ENCODE results near the gene TNS3.
A peak's percentile ranks its signal among the peaks of the same experiment; 100 is the strongest.

Gene TNS3

GRCh38 chr7:47492716-47493325, 89.1 kb downstream of the TNS3 start:
- Histone ChIP-seq H3K27me3 (ENCODE audit: insufficient read depth, low read length) (no peaks in the 10 kb centered on the region), H3K4me3 (ENCODE audit: low read depth, low read length) (no peak overlapping the region), H3K79me2 (ENCODE audit: control insufficient read depth, insufficient read depth, low read length, unreplicated experiment) (peaks cover 28% of the 10 kb centered on the region), H2AFZ (ENCODE audit: low read length, unreplicated experiment) (no peak overlapping the region), H3K4me1 (ENCODE audit: control insufficient read depth, insufficient read depth, low read length, unreplicated experiment) (peaks cover 7% of the 10 kb centered on the region), H3K27ac (ENCODE audit: low read depth, low read length) (no peak overlapping the region), H3K36me3 (ENCODE audit: insufficient read depth, low read length) (no peaks in the 10 kb centered on the region)

GRCh38 chr7:47490501-47491265, 91.2 kb downstream of the TNS3 start:
- H3K4me3 ChIP-seq (ENCODE audit: low read depth, low read length) = no peak overlapping the region
- H2AFZ ChIP-seq (ENCODE audit: low read length, unreplicated experiment) = no peak overlapping the region
- no peak overlapping the region for H3K27ac ChIP-seq (ENCODE audit: low read depth, low read length)
- no peaks in the 10 kb centered on the region for H3K27me3 ChIP-seq (ENCODE audit: insufficient read depth, low read length)
- H3K79me2 ChIP-seq (ENCODE audit: control insufficient read depth, insufficient read depth, low read length, unreplicated experiment) = peaks cover 25% of the 10 kb centered on the region
- H3K4me1 ChIP-seq (ENCODE audit: control insufficient read depth, insufficient read depth, low read length, unreplicated experiment) = peaks cover 9% of the 10 kb centered on the region
- H3K36me3 ChIP-seq (ENCODE audit: insufficient read depth, low read length) = no peaks in the 10 kb centered on the region

GRCh38 chr7:47489624-47490023, 92.3 kb downstream of the TNS3 start:
- Histone ChIP-seq H3K27ac (ENCODE audit: low read depth, low read length) (no peak overlapping the region), H2AFZ (ENCODE audit: low read length, unreplicated experiment) (no peak overlapping the region), H3K79me2 (ENCODE audit: control insufficient read depth, insufficient read depth, low read length, unreplicated experiment) (peaks cover 29% of the 10 kb centered on the region), H3K4me1 (ENCODE audit: control insufficient read depth, insufficient read depth, low read length, unreplicated experiment) (peaks cover 13% of the 10 kb centered on the region), H3K36me3 (ENCODE audit: insufficient read depth, low read length) (no peaks in the 10 kb centered on the region), H3K27me3 (ENCODE audit: insufficient read depth, low read length) (no peaks in the 10 kb centered on the region), H3K4me3 (ENCODE audit: low read depth, low read length) (no peak overlapping the region)

DNA sequence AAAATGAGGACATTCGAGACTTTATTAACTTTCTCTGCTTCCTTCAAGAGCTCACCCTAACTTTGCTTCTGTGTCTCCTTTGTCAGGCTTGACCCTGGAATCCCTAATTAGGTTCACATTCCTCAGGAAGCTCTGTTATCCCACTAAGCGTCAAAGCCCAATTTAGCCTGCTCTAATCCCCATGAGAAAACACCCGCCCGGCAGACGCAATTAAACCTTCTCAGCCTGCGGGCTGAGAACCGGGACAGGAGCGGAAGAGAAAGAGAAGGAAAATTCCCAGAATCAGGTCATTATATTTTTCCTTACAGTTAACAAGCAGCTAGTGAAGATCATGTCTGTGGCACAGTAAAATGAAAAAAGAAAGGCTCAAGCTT, 93.0 kb downstream of the TNS3 start:
- peaks cover 8% of the 10 kb centered on the region for H3K4me1 ChIP-seq (ENCODE audit: control insufficient read depth, insufficient read depth, low read length, unreplicated experiment)
- H3K4me3 ChIP-seq (ENCODE audit: low read depth, low read length) = no peak overlapping the region
- H3K79me2 ChIP-seq (ENCODE audit: control insufficient read depth, insufficient read depth, low read length, unreplicated experiment) = peaks cover 25% of the 10 kb centered on the region
- no peak overlapping the region for H3K27ac ChIP-seq (ENCODE audit: low read depth, low read length)
- no peaks in the 10 kb centered on the region for H3K36me3 ChIP-seq (ENCODE audit: insufficient read depth, low read length)
- no peak overlapping the region for H2AFZ ChIP-seq (ENCODE audit: low read length, unreplicated experiment)
- H3K27me3 ChIP-seq (ENCODE audit: insufficient read depth, low read length) = no peaks in the 10 kb centered on the region

DNA sequence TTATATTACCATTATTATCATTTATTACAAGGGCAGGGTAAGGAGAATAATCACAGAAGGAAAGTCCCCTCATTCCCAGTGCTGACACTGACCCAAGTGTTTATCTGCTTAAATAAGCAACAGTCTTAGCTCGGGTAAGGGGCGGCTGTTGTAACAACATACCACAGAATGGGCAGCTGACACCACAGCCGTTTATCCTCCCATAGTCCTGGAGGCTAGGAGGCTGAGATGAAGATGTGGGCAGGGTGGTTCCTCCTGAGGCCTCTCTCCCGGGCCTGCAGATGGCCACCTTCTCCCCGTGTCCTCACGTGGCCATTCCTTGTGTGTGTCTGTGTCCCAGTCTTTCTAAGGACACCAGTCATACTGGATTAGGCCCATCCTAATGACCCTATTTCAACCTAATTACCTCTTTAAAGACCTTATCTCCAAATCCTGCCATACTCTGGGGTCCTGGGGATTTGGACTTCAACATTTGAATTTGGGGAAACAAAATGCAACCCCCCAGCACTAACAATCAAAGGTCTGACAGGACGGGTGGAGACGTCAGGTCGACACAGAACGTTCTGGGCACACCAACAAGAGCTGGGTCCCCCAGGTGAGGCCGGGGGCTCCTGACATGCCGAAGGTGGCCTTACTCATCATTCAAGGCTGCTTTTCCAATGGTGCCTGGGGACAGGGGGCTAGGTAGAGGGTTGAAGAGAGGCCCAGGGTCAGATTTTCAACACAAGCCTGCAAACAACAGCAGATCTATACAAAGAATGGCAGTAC, 93.5 kb downstream of the TNS3 start:
- Histone ChIP-seq H3K27me3 (ENCODE audit: insufficient read depth, low read length) (no peaks in the 10 kb centered on the region), H3K4me1 (ENCODE audit: control insufficient read depth, insufficient read depth, low read length, unreplicated experiment) (peaks cover 6% of the 10 kb centered on the region), H3K27ac (ENCODE audit: low read depth, low read length) (no peak overlapping the region), H2AFZ (ENCODE audit: low read length, unreplicated experiment) (no peak overlapping the region), H3K36me3 (ENCODE audit: insufficient read depth, low read length) (no peaks in the 10 kb centered on the region), H3K79me2 (ENCODE audit: control insufficient read depth, insufficient read depth, low read length, unreplicated experiment) (peaks cover 23% of the 10 kb centered on the region), H3K4me3 (ENCODE audit: low read depth, low read length) (no peak overlapping the region)

DNA sequence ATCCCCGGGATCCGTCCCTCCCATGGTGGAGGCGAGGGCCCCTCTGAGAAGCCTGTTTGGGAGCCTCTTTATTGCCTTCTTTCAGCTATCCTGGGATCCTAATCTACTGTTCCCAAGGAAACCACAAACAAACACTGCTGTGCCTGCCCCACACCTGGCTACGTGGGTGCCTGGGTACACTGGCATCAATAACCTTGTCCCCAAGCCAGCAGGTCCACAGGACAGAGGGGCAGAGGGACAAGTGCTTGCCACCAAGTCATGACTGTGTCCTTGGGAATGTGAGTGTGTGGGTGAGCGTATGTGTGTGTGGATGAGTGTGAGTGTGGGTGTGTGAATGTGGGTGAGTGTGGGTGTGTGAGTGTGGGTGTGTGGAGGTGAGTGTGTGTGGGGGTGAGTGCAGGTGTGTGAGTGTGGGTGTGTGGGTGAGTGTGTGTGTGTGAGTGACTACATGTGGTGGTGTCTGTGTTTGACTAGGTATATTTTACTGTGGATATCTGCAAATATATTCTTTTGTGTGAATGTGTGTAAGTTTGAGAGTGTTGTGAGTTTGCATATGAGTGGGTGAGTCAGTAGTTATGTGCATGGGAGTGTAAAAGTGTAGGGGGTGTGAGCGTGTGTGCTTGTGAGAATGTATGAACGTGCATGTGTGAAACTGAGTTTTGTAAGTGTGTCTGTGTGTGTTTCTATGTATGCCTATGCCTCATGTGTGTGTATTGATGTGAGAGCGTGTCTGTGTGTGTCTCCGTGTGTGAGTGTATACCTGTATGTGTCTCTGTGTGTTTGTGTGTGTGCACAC, 96.1 kb downstream of the TNS3 start:
- Histone ChIP-seq H2AFZ (ENCODE audit: low read length, unreplicated experiment) (no peak overlapping the region), H3K4me3 (ENCODE audit: low read depth, low read length) (no peak overlapping the region), H3K4me1 (ENCODE audit: control insufficient read depth, insufficient read depth, low read length, unreplicated experiment) (peaks cover 26% of the 10 kb centered on the region), H3K36me3 (ENCODE audit: insufficient read depth, low read length) (0 out of 2 replicates have a peak, but pooled peaks cover under 1% of the 10 kb centered on the region), H3K79me2 (ENCODE audit: control insufficient read depth, insufficient read depth, low read length, unreplicated experiment) (peaks cover 22% of the 10 kb centered on the region), H3K27me3 (ENCODE audit: insufficient read depth, low read length) (no peaks in the 10 kb centered on the region), H3K27ac (ENCODE audit: low read depth, low read length) (no peak overlapping the region)

GRCh38 chr7:47484923-47485639, 96.8 kb downstream of the TNS3 start:
- Histone ChIP-seq H3K27ac (ENCODE audit: low read depth, low read length) (no peak overlapping the region), H2AFZ (ENCODE audit: low read length, unreplicated experiment) (no peak overlapping the region), H3K4me3 (ENCODE audit: low read depth, low read length) (no peak overlapping the region), H3K36me3 (ENCODE audit: insufficient read depth, low read length) (peaks cover 4% of the 10 kb centered on the region; the same call in 1 of the 2 replicates), H3K27me3 (ENCODE audit: insufficient read depth, low read length) (no peaks in the 10 kb centered on the region), H3K4me1 (ENCODE audit: control insufficient read depth, insufficient read depth, low read length, unreplicated experiment) (peaks cover 34% of the 10 kb centered on the region), H3K79me2 (ENCODE audit: control insufficient read depth, insufficient read depth, low read length, unreplicated experiment) (peaks cover 27% of the 10 kb centered on the region)

- H3K27ac ChIP-seq (ENCODE audit: low read depth, low read length) = peak overlapping the region; percentile 94; the same call in 1 of the 2 replicates
- H3K4me1 ChIP-seq (ENCODE audit: control insufficient read depth, insufficient read depth, low read length, unreplicated experiment) = peaks cover 36% of the 10 kb centered on the region
- H3K36me3 ChIP-seq (ENCODE audit: insufficient read depth, low read length) = peaks cover 4% of the 10 kb centered on the region; the same call in 1 of the 2 replicates
- H3K79me2 ChIP-seq (ENCODE audit: control insufficient read depth, insufficient read depth, low read length, unreplicated experiment) = peaks cover 30% of the 10 kb centered on the region
- no peaks in the 10 kb centered on the region for H3K27me3 ChIP-seq (ENCODE audit: insufficient read depth, low read length)
- no peak overlapping the region for H3K4me3 ChIP-seq (ENCODE audit: low read depth, low read length)
- no peak overlapping the region for H2AFZ ChIP-seq (ENCODE audit: low read length, unreplicated experiment)
Observed at GRCh38 chr7:47484457-47484856, 97.5 kb downstream of the TNS3 start.

GRCh38 chr7:47483604-47484273, 98.2 kb downstream of the TNS3 start:
- no peak overlapping the region for H3K4me3 ChIP-seq (ENCODE audit: low read depth, low read length)
- H2AFZ ChIP-seq (ENCODE audit: low read length, unreplicated experiment) = no peak overlapping the region
- peaks cover 29% of the 10 kb centered on the region for H3K79me2 ChIP-seq (ENCODE audit: control insufficient read depth, insufficient read depth, low read length, unreplicated experiment)
- peak overlapping the region; percentile 94; the same call in 1 of the 2 replicates for H3K27ac ChIP-seq (ENCODE audit: low read depth, low read length)
- peaks cover 5% of the 10 kb centered on the region; the same call in 1 of the 2 replicates for H3K36me3 ChIP-seq (ENCODE audit: insufficient read depth, low read length)
- H3K4me1 ChIP-seq (ENCODE audit: control insufficient read depth, insufficient read depth, low read length, unreplicated experiment) = peaks cover 36% of the 10 kb centered on the region
- no peaks in the 10 kb centered on the region for H3K27me3 ChIP-seq (ENCODE audit: insufficient read depth, low read length)
